Erythroblast (primary cell): ENCODE results near the gene APLNR.

Experiments
- GATA1 ChIP-seq: IDR thresholded peaks from 2 replicates; pipeline ENCODE4 v1.6.1; 2011; ENCODE audit warnings: low read depth, mild to moderate bottlenecking, control low read depth, low read length, moderate library complexity
- POLR2A ChIP-seq: IDR thresholded peaks from 2 replicates; pipeline ENCODE4 v1.6.1; 2011; ENCODE audit warnings: mild to moderate bottlenecking, low read length

DNA sequence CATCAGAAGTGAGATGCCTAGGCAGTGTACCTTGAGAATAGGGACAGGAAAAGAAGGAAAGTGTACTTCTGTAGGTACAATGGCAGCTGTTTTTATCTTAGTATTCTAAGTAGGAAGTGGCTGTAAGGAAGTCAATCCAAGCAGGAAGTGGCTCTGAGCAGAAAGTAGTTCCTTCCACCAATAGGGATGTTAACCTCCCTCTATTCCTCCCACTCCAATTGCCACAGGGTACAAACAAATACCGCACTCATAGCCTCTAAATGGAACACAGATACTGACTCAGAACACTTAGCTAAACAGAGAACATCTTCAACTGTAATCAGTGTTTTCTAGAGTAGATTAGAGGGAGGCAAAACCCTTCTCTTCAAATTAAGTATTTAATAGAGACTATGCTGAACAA lies 44.7 kb downstream of the APLNR start:
- no peak for TF ChIP-seq POLR2A
- no peak for TF ChIP-seq GATA1
